Keratinocyte (primary cell): ENCODE data around the gene TIMM50. TPM values are rescaled to one million over a fixed set of nuclear protein-coding genes. Genes with fewer than 3 reads are reported as not detected.

Experiments used
- DNase-seq: peaks from one replicate; pipeline ENCODE4 v3.0.0-alpha.2; 2011; ENCODE audit warnings: low read depth, missing footprints, low spot score
- FAIRE-seq: peaks from 2 replicates; lab custom pipeline; 2011; peaks lifted over from hg19 to GRCh38; lab: Jason Lieb, UNC
- H2AFZ ChIP-seq: 2 replicates; pipeline ENCODE4 v1.6.0; 2012; ENCODE audit warnings: low read length, control low read depth, inconsistent platforms; ENCODE audit not compliant: control insufficient read depth
- H3K27ac ChIP-seq: 2 replicates; pipeline ENCODE4 v1.5.1; 2011; ENCODE audit warnings: low read length; ENCODE audit not compliant: control insufficient read depth, insufficient read depth
- H3K27me3 ChIP-seq: 3 replicates; pipeline ENCODE4 v1.6.0; 2011; ENCODE audit warnings: low read length; ENCODE audit not compliant: control insufficient read depth, insufficient read depth; ENCODE audit errors: extremely low read depth
- H3K36me3 ChIP-seq, 2 experiments: 2 replicates in 1 of 2; 3 replicates in 1 of 2; pipeline ENCODE4 v1.5.1; 2011; ENCODE audit warnings: low read length in 2 of 2, mild to moderate bottlenecking in 1 of 2; ENCODE audit not compliant: control insufficient read depth in 2 of 2, insufficient read depth in 2 of 2; ENCODE audit errors: extremely low read depth in 1 of 2
- H3K4me1 ChIP-seq: 3 replicates; pipeline ENCODE4 v1.5.1; 2011; ENCODE audit warnings: low read length; ENCODE audit not compliant: control insufficient read depth, insufficient read depth; ENCODE audit errors: extremely low read depth
- H3K4me2 ChIP-seq: 3 replicates; pipeline ENCODE4 v1.6.0; 2011; ENCODE audit warnings: low read depth, low read length; ENCODE audit not compliant: control insufficient read depth, insufficient read depth; ENCODE audit errors: extremely low read depth
- H3K4me3 ChIP-seq, 3 experiments: fragments of 200-600 bp in 1 of 3; sonication (generic) in 1 of 3; 2 replicates in 2 of 3; 3 replicates in 1 of 3; pipeline ENCODE4 v1.5.1; 2011 to 2016; ENCODE audit warnings: low read length in 3 of 3, mild to moderate bottlenecking in 3 of 3, control low read depth in 2 of 3, inconsistent platforms in 1 of 3, low read depth in 1 of 3, mixed read lengths in 1 of 3, mixed run types in 1 of 3, moderate library complexity in 1 of 3; ENCODE audit not compliant: control insufficient read depth in 2 of 3, insufficient read depth in 2 of 3; ENCODE audit errors: extremely low read depth in 1 of 3
- H3K79me2 ChIP-seq: 2 replicates; pipeline ENCODE4 v1.6.0; 2012; ENCODE audit warnings: low read length; ENCODE audit not compliant: control insufficient read depth, insufficient read depth
- H3K9ac ChIP-seq: 3 replicates; pipeline ENCODE4 v1.6.0; 2011; ENCODE audit warnings: low read length; ENCODE audit not compliant: control insufficient read depth, insufficient read depth; ENCODE audit errors: extremely low read depth
- H3K9me1 ChIP-seq: 3 replicates; pipeline ENCODE4 v1.6.0; 2011; ENCODE audit warnings: low read length; ENCODE audit not compliant: control insufficient read depth, insufficient read depth; ENCODE audit errors: extremely low read depth
- H3K9me3 ChIP-seq: 2 replicates; pipeline ENCODE4 v1.5.1; 2012; ENCODE audit warnings: low read depth, low read length; ENCODE audit not compliant: control insufficient read depth
- H4K20me1 ChIP-seq: 3 replicates; pipeline ENCODE4 v1.6.0; 2011; ENCODE audit warnings: low read length; ENCODE audit not compliant: control insufficient read depth, insufficient read depth; ENCODE audit errors: extremely low read depth
- CTCF ChIP-seq, 3 experiments: IDR thresholded peaks in 1 of 3; conservative IDR thresholded peaks in 1 of 3; optimal IDR thresholded peaks in 1 of 3; 2 replicates in 2 of 3; 3 replicates in 1 of 3; pipeline versions ENCODE3 to v1.5.1; 2011; ENCODE audit warnings: low read length in 3 of 3, mild to moderate bottlenecking in 3 of 3, moderate library complexity in 2 of 3, control low read depth in 1 of 3, inconsistent platforms in 1 of 3; ENCODE audit not compliant: insufficient read depth in 2 of 3; ENCODE audit errors: extremely low read depth in 1 of 3
- EZH2 ChIP-seq: IDR thresholded peaks from one replicate; pipeline ENCODE4 v1.6.1; 2012; ENCODE audit warnings: inconsistent platforms, mild to moderate bottlenecking, low read length, moderate library complexity
- dilution Hi-C: fragments of 300-500 bp; cut with MboI; formaldehyde crosslinking; loops from one replicate; pipeline ENCODE4 v1.7.0; 2020; ENCODE audit warnings: low sequenced_read_pairs; ENCODE audit not compliant: extremely low pct_ligation_motif_present
- polyA plus RNA-seq, 5 experiments: library from polyadenylated mRNA; depleted of rRNA in 3 of 5; stranded (reverse) in 3 of 5; stranded (forward) in 1 of 5; unstranded in 1 of 5; fragments of >200 nt; gene quantifications; 1 replicate in 1 of 5; 2 replicates in 3 of 5; 3 replicates in 1 of 5; pipeline versions ENCODE4 v1.2.1 to v1.2.3, GENCODE V29; 2011 to 2012; ENCODE audit warnings: missing spikeins in 2 of 5, low read depth in 1 of 5, low replicate concordance in 1 of 5

TIMM50 gene
- polyA plus RNA-seq, 1 donor (not counting 4 experiments of a cell fraction or from before 2014, with no cell fraction given) = 85.5 TPM

- Histone ChIP-seq H3K9me3 (no peaks in the 10 kb centered on the region), H4K20me1 (no peaks in the 10 kb centered on the region), H3K4me2 (peak overlapping the region; percentile 76), H3K27ac (no peak overlapping the region), H2AFZ (peak overlapping the region; percentile 84), H3K27me3 (peaks cover 48% of the 10 kb centered on the region), H3K9ac (no peak overlapping the region), H3K9me1 (no peaks in the 10 kb centered on the region), H3K36me3 (no peaks in the 10 kb centered on the region), H3K4me1 (peaks cover 13% of the 10 kb centered on the region), H3K79me2 (no peaks in the 10 kb centered on the region), H3K4me3 (peak overlapping the region in 1 of 3 experiments; percentile 27)
- dilution Hi-C loops = no loop called here
- FAIRE-seq = no peak
- TF ChIP-seq CTCF (optimal IDR thresholded peaks at IDR 0.05 in 1 of 3, IDR thresholded peaks at IDR 0.05 in 1 of 3, conservative IDR thresholded peaks at IDR 0.05 in 1 of 3; ENCODE audit: extremely low read depth in 1 of 3, insufficient read depth in 2 of 3, low read length in 3 of 3) (no peak), EZH2 (no peak)
- DNase-seq = no peak
These were observed 37.8 kb downstream of the TIMM50 start for GRCh38 chr19:39518458-39518857.

GRCh38 chr19:39518975-39519374 is 38.3 kb downstream of the TIMM50 start:
- no peak overlapping the region for H3K9ac ChIP-seq
- H3K36me3 ChIP-seq = no peaks in the 10 kb centered on the region
- DNase-seq (no peak), FAIRE-seq (no peak)
- dilution Hi-C loops = no loop called here
- H4K20me1 ChIP-seq = no peaks in the 10 kb centered on the region
- peak overlapping the region in 2 of 3 experiments; percentile 27 to 35 for H3K4me3 ChIP-seq
- peak overlapping the region; percentile 84 for H2AFZ ChIP-seq
- H3K4me2 ChIP-seq = peak overlapping the region; percentile 76
- no peak overlapping the region for H3K27ac ChIP-seq
- no peaks in the 10 kb centered on the region for H3K9me3 ChIP-seq
- TF ChIP-seq EZH2 (no peak), CTCF (optimal IDR thresholded peaks at IDR 0.05 in 1 of 3, IDR thresholded peaks at IDR 0.05 in 1 of 3, conservative IDR thresholded peaks at IDR 0.05 in 1 of 3; ENCODE audit: extremely low read depth in 1 of 3, insufficient read depth in 2 of 3, low read length in 3 of 3) (no peak)
- peaks cover 13% of the 10 kb centered on the region for H3K4me1 ChIP-seq
- no peaks in the 10 kb centered on the region for H3K79me2 ChIP-seq
- peaks cover 43% of the 10 kb centered on the region for H3K27me3 ChIP-seq
- H3K9me1 ChIP-seq = no peaks in the 10 kb centered on the region
